Gastrocnemius medialis (tissue), 4 donors: ENCODE results near the gene CWC22. TPM values are rescaled to one million over a fixed set of nuclear protein-coding genes. Genes with fewer than 3 reads are reported as not detected.

ENCODE experiments used
- ATAC-seq, 2 donors: fragments of 150-250 bp; one replicate each; pipeline ENCODE4 v1.9.1; 2016
- DNase-seq, 2 donors: peaks; one replicate each; pipeline ENCODE4 v3.0.0-alpha.2; 2019
- H3K27ac ChIP-seq, 4 donors: fragments of 200-600 bp; sonication (generic); 1 replicate in 1 of 4; 2 replicates in 3 of 4; pipeline ENCODE4 v1.5.1; 2016 to 2018; ENCODE audit warnings: mild to moderate bottlenecking in 2 of 4, moderate library complexity in 1 of 4
- H3K27me3 ChIP-seq, 3 donors: fragments of 200-600 bp; sonication (generic) in 2 of 3; 1 replicate in 1 of 3; 2 replicates in 2 of 3; pipeline versions ENCODE4 v1.5.1 to v1.6.0; 2016 to 2019; ENCODE audit warnings: mild to moderate bottlenecking in 1 of 3, moderate library complexity in 1 of 3
- H3K36me3 ChIP-seq, 2 donors: fragments of 200-600 bp; sonication (generic) in 1 of 2; one replicate each; pipeline ENCODE4 v1.5.1; 2017 to 2018
- H3K4me1 ChIP-seq, 2 donors: fragments of 200-600 bp; sonication (generic) in 1 of 2; one replicate each; pipeline ENCODE4 v1.5.1; 2016 to 2017; ENCODE audit warnings: mild to moderate bottlenecking in 2 of 2
- H3K4me3 ChIP-seq, 4 donors: fragments of 200-600 bp; sonication (generic) in 3 of 4; 1 replicate in 1 of 4; 2 replicates in 3 of 4; pipeline ENCODE4 v1.5.1; 2016 to 2019; ENCODE audit warnings: mild to moderate bottlenecking in 2 of 4
- H3K9me3 ChIP-seq, 3 donors: fragments of 200-600 bp; sonication (generic) in 2 of 3; 1 replicate in 1 of 3; 2 replicates in 2 of 3; pipeline ENCODE4 v1.5.1; 2016 to 2019
- POLR2A ChIP-seq, 2 donors: fragments of 450-650 bp; IDR thresholded peaks; one replicate each; pipeline ENCODE4 v1.6.1; 2017; ENCODE audit warnings: antibody characterized with exemption in 2 of 2, mild to moderate bottlenecking in 2 of 2, moderate library complexity in 2 of 2
- in situ Hi-C, 4 donors: fragments of 200-750 bp; cut with MboI; loops; one replicate each; pipeline versions ENCODE4 v1.15.0 to v1.8.0; 2017; ENCODE audit warnings: low sequenced_read_pairs in 4 of 4
- intact Hi-C: fragments of 100-400 bp; cut with DNase I; formaldehyde crosslinking; loops from one replicate; pipeline ENCODE4 v1.15.1; 2023; ENCODE audit warnings: low total_unique reads
- total RNA-seq, 4 donors: library from RNA; depleted of rRNA; stranded (reverse); fragments of >200 nt; gene quantifications; one replicate each; pipeline versions ENCODE4 v1.1.0 to v1.2.3, GENCODE V29; 2016
- TF ChIP-seq, protein P1 (sequence below), 5 experiments: fragments of 450-650 bp in 3 of 5; fragments of 200-600 bp in 2 of 5; sonication (generic) in 2 of 5; IDR thresholded peaks in 4 of 5; conservative IDR thresholded peaks in 1 of 5; 1 replicate in 4 of 5; 2 replicates in 1 of 5; pipeline ENCODE4 v1.5.1; 2016 to 2019; ENCODE audit warnings: antibody characterized with exemption in 5 of 5, mild to moderate bottlenecking in 3 of 5, moderate library complexity in 3 of 5

Gene CWC22
- total RNA-seq, 4 donors from 2014 or later: 9.7 to 15.6 (median 12.8) TPM

DNA sequence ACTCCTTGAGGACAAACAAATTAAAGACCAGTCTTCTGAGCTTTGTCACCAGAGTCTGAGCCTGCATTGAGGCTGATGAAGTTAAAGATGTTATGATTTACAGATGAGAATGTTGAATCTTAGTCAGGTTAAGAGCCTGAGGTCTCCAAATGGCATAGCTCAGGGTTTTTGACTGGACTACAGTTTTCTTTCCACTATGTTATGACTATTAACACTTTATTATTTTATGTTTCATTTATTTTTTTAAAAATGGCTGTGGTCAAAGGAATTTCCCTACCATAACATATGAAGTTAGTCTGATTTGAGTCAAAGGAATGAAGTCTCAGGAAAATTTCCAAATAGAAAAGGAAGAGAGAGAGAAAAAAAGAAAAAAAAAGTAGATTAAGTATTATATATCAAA lies 39.7 kb upstream of the CWC22 start:
- Histone ChIP-seq H3K9me3 (no peaks in the 10 kb centered on the region), H3K27ac (no peak overlapping the region), H3K36me3 (no peaks in the 10 kb centered on the region), H3K27me3 (no peaks in the 10 kb centered on the region), H3K4me1 (no peaks in the 10 kb centered on the region), H3K4me3 (no peak overlapping the region)
- in situ Hi-C loops: no loop called here
- intact Hi-C loops: no loop called here
- ATAC-seq: no peak
- no peak for DNase-seq
- TF ChIP-seq, protein P1, sequence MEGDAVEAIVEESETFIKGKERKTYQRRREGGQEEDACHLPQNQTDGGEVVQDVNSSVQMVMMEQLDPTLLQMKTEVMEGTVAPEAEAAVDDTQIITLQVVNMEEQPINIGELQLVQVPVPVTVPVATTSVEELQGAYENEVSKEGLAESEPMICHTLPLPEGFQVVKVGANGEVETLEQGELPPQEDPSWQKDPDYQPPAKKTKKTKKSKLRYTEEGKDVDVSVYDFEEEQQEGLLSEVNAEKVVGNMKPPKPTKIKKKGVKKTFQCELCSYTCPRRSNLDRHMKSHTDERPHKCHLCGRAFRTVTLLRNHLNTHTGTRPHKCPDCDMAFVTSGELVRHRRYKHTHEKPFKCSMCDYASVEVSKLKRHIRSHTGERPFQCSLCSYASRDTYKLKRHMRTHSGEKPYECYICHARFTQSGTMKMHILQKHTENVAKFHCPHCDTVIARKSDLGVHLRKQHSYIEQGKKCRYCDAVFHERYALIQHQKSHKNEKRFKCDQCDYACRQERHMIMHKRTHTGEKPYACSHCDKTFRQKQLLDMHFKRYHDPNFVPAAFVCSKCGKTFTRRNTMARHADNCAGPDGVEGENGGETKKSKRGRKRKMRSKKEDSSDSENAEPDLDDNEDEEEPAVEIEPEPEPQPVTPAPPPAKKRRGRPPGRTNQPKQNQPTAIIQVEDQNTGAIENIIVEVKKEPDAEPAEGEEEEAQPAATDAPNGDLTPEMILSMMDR (IDR thresholded peaks at IDR 0.05 in 4 of 5, conservative IDR thresholded peaks at IDR 0.05 in 1 of 5): no peak
- no peak for TF ChIP-seq POLR2A (IDR thresholded peaks at IDR 0.05)

DNA sequence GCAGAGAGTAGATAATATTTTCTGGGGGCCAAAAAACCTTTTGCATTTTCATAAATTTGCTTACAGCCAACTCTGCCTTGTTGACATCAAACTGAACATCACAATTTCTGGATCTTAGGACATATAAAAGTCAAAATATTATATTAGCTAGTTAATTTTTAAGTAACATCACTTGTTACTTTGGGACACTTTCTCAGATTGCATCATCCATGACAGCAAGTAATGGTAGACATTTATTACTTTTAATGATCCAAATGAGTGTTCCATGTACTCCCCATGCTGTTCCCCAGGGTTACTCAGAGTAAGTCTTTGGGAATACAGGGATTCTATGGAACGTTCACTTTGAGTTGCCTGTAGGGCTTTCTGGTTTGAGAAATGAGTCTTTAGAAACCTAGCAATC lies 39.1 kb upstream of the CWC22 start:
- H3K4me3 ChIP-seq: no peak overlapping the region
- no peaks in the 10 kb centered on the region for H3K9me3 ChIP-seq
- H3K27me3 ChIP-seq: no peaks in the 10 kb centered on the region
- H3K27ac ChIP-seq: no peak overlapping the region
- TF ChIP-seq, protein P1 (IDR thresholded peaks at IDR 0.05 in 4 of 5, conservative IDR thresholded peaks at IDR 0.05 in 1 of 5): no peak
- TF ChIP-seq POLR2A (IDR thresholded peaks at IDR 0.05): no peak
- H3K36me3 ChIP-seq: no peaks in the 10 kb centered on the region
- ATAC-seq (no peak), DNase-seq (no peak)
- in situ Hi-C loops (no loop called here), intact Hi-C loops (no loop called here)
- H3K4me1 ChIP-seq: no peaks in the 10 kb centered on the region

DNA sequence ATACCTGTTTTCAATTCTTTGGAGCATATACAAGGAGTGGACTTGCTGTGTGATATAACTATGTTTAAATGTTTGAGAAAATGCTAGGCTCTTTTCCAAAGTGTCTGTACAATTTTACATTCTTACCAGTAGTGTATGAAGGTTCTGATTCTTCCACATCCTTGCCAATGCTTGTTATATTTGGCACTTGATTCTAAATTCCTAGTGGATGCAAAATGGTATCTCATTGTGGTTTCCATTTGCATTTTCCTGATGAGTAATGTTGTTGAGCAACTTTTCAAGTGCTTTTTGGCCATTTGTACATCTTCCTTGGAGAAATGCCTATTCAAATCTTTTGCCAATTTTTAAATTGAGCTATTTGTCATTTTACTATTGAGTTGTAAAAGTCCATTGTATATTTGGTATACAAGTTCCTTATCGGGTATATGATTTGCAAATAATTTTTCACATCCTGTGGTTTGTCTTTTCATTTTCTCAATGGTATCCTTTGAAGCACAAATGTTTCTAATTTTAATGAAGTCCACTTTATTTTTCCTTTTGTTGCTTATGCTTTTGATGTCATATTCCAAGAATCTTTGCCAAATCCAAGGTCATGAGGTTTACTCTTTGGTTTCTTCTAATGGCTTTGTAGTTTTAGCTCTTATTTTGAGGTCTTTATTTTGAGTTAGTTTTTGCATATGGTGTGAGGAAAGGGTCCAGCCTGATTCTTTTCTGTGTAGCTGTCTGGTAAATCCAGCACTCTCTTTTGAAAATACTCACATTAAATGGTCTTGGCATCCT lies 33.2 kb upstream of the CWC22 start:
- in situ Hi-C loops: no loop called here

DNA sequence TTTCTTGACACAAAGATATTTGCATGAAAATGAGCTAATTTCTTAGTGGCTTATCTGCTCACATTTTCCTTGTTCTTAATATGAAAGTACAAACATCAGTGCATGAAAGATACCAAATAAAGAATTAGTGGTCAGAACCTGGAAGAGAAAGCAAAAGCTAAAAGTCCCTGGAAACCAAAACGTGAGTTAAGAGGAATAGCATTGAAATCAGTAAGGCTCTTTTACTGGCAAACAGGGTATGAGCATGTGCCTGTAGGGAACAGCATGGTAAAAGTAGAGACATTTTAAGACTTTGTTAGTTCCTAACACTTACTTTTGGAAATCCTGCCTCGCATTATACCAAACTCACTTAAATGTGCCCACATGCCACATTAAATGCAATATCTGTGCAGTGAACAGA lies 31.9 kb upstream of the CWC22 start:
- intact Hi-C loops (no loop called here), in situ Hi-C loops (no loop called here)
- no peaks in the 10 kb centered on the region for H3K36me3 ChIP-seq
- DNase-seq: no peak
- H3K9me3 ChIP-seq: no peaks in the 10 kb centered on the region
- no peaks in the 10 kb centered on the region for H3K27me3 ChIP-seq
- no peak overlapping the region for H3K4me3 ChIP-seq
- no peak overlapping the region for H3K27ac ChIP-seq
- TF ChIP-seq, protein P1 (IDR thresholded peaks at IDR 0.05 in 4 of 5, conservative IDR thresholded peaks at IDR 0.05 in 1 of 5): no peak
- TF ChIP-seq POLR2A (IDR thresholded peaks at IDR 0.05): no peak
- no peak for ATAC-seq
- H3K4me1 ChIP-seq: no peaks in the 10 kb centered on the region

More for the DNA sequence above, 33.2 kb upstream of the CWC22 start:
- no peak for ATAC-seq
- no peaks in the 10 kb centered on the region for H3K9me3 ChIP-seq
- H3K4me1 ChIP-seq: no peaks in the 10 kb centered on the region
- no peaks in the 10 kb centered on the region for H3K36me3 ChIP-seq
- H3K4me3 ChIP-seq: no peak overlapping the region
- intact Hi-C loops: no loop called here
- H3K27me3 ChIP-seq: no peaks in the 10 kb centered on the region
- DNase-seq: no peak
- H3K27ac ChIP-seq: no peak overlapping the region
- TF ChIP-seq POLR2A (IDR thresholded peaks at IDR 0.05): no peak
- TF ChIP-seq, protein P1 (IDR thresholded peaks at IDR 0.05 in 4 of 5, conservative IDR thresholded peaks at IDR 0.05 in 1 of 5): no peak
